Dermis blood vessel endothelial cell (primary cell): ENCODE results near the gene KIF17. TPM values are rescaled to one million over a fixed set of nuclear protein-coding genes. Genes with fewer than 3 reads are reported as not detected.

Source experiments
- DNase-seq: peaks from one replicate; pipeline ENCODE4 v3.0.0; 2010
- total RNA-seq: library from RNA; depleted of rRNA; stranded (reverse); fragments of >200 nt; gene quantifications from 2 replicates; pipeline ENCODE4 v1.2.3, GENCODE V29; 2014

Gene KIF17
- 32.3 and 39.5 TPM in 2 replicates for total RNA-seq

- DNase-seq = peak; percentile 81
Measured at GRCh38 chr1:20717452-20718342, at the start of gene KIF17. Gene KIF17, minus strand, starts transcription at chr1:20718007. Its CDS starts 301 bp downstream, at chr1:20717706.

DNA sequence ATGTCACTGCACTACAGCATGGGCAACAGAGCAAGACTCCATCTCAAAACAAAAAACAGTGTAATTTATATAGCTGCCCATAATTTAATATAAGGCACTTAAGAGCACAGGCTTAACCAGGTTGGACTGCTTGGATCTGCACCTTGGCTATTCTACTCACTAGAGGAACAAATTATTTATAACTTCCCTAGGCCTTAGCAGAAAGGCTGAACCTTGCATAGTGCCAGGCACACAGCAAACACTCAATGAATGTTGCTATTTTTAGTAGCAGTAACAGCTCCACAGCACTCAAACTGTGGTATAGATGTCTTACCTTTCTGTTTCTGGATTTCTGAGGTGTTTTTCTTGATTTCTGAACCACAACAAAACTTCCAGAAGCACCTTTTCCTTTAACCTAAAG is 49.5 kb upstream of the KIF17 start:
- no peak for DNase-seq

DNA sequence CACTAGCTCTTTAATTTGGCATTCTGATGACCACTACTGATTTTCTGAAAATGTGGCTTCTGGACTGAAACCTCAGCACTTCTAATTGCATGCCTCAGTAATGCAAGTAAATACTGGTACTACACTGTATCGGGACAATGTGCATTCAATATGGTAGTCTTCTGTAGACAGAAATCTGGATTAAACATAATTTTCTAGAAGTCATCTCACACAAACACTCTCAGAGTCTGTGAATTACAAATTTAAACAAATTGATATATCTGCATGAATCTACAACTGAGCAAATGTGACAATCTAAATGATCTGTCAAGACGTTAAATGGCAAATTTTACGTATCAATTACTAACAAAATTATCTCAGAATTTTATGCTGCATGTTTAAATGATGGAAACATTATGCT is 45.6 kb upstream of the KIF17 start:
- no peak for DNase-seq

GRCh38 chr1:20760322-20760721 is 42.5 kb upstream of the KIF17 start:
- DNase-seq = no peak

DNA sequence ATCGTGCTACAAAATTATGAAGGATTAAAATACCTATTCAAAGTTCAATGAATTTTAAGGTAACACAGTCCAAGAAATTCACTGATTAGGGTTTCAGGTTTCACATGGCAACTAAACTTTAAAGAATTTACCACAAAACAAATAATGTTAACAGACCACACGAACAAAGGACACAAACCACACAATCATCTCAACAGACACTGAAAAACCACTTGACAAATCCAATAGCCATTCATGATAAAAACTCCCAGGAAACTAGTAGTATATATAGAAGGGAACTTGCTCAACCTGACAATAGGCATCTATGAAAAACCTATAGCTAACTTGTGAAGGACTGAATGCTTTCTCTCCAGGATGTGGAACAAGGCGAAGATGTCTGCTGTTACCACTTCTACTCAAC is 35.8 kb upstream of the KIF17 start:
- no peak for DNase-seq

DNA sequence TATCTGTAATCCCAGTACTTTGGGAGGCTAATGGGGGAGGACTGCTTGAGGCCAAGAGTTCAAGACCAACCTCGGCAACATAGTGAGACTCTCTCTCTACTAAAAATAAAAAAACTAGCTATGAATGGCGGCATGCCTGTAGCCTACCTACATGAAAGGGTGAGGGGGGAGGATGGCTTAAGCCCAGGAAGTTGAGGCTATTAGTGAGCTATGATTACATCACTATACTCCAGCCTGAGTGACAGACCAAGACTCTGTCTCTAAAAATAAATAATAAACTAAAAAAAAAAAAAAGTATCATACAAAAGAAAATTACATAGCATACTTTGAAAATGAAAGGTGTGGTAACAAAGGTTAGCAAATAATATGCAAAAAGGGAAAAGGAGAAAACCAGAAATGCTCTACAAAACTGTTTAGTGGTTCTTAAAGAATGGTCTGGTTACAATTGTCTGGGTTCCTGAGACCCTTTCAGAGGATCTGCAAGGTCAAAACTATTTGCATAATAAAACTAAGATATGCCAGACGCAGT is 33.7 kb upstream of the KIF17 start:
- DNase-seq = no peak

- DNase-seq = no peak
Measured at GRCh38 chr1:20742671-20743070, 24.9 kb upstream of the KIF17 start.

DNA sequence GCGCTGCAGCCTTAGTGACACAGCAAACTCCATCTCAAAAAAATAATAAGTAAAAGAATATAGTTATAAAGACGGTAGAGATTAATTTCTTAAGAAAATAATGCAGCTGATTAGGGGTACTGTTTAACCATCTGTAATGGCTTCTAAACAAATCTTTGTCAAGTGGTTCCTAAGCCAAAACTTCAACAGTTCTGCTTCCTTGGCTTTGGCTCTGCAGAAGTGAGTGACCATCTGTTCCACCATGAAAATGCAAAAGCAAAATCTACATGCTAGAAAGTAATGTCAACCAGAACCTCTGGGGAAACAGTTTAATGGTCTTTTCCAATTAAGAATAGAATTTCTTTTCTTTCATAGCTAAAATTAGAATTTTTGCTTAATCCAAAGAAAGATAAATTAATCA is 23.0 kb upstream of the KIF17 start:
- no peak for DNase-seq

GRCh38 chr1:20739225-20739624 is 21.4 kb upstream of the KIF17 start:
- DNase-seq = no peak

DNA sequence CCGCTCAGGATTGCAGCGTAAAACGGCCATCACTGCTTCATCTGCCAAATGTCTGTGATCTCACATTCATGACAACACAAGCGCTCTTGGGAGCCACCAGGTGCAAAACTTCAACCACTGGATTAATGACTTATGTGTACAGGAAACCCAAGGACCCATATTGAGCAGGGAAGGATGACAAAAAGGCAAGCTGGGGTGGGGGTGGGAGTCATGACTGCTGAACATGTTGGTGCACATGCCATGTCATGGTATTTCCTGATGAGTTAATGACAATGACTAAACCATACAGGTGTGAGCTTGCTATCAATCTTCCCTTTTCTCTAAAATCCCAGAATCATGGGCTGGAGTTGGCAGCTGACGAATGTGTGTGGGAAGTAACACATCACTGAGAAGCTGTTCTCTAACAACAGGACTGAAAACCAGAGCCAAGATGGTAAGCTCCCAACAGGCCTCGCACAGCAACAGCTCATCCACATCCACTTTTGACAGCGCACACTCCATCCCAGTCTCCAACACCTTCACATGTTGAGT is 17.8 kb upstream of the KIF17 start:
- no peak for DNase-seq

GRCh38 chr1:20733360-20733975 is 15.7 kb upstream of the KIF17 start:
- DNase-seq = no peak

DNA sequence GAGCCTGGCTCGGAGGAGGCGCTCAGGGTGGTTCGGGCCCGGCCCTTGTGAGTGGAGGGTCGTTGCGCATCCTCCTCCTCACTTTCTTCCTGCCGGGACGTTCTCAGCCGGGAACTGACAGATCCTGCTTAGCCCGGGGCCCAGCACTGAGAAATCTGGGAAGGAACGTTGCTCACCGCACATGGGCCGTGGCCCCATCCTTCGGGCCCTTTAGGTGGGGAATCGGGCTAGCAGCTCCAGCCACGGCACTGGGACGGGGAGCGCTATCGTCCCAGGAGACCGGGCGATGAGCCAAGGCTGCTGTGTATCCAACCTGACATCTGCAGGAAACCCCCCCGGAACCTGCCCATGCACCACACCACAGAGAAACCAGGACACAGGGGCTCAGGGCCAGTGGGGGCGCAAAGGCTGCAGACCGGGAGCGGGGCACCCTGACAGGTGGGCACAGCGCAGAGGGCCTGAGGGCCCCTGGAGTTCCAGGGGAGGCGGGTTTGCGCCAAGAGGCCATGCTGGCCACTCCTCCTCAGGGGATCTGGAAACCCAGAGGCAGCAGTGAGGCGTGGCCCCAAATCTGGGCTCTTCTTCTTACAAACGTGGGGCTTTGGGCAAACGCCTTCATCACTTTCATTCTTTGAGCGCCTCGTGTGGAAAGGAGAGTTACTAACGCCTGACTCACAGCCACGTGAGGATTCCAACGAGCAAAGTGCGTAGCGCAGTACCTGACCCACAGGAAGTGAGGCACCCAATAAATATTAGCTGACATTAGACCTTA is 15.0 kb upstream of the KIF17 start, which contains the start of gene SH2D5:
SH2D5 (minus strand) TSS at position 116 of the 772 bp plus-strand sequence. CDS start 4,659 bp downstream, outside the sequence.
- DNase-seq = peak; percentile 93

- peak; percentile 62 for DNase-seq
Measured at GRCh38 chr1:20732071-20732587, 14.3 kb upstream of the KIF17 start.

DNA sequence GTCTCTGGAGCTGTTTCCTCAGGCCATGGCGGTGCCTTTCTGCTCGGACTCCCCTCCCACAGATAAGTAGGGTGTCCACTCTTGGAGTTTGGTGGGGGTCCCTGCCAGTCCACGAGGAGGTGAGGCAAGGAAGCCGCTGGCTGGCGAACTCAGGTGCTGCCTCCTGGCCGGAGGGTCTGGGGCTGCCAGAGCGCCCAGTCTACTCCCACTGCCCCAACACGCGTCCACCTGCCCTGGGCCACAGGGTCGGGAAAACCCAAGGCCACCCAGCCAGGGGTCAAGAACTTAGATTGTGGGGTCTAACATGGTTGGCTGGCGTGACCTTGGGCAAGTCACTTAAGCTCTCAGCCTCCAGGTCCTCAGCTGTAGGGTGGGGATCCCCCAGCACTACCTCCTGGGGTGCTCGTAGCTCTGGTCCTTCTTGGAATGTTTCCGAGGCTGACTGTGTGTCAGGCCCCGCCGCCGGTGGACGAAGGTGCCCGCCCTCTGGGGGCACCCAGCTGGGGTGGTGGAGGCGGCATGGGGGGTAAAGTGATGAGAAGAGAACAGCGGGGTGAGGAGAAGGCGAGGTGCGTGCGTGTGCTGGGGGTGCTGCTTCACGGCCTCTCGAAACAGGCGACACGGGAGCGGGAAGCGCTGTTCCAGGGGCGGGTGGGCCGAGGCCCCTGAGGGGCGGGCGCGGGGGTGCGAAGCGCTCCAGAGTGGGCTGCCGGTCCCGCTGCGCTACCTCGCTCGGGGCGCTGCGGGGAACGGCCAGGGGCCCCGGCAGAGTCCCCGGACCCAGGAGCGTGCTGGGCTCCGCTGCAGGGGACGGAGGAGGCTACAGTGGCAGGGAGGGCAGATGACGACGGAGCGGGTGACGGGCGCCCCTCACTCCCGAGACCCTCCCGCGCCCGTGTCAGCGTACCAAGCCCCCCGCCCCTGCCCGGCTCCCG is 13.5 kb upstream of the KIF17 start:
- DNase-seq = no peak

DNA sequence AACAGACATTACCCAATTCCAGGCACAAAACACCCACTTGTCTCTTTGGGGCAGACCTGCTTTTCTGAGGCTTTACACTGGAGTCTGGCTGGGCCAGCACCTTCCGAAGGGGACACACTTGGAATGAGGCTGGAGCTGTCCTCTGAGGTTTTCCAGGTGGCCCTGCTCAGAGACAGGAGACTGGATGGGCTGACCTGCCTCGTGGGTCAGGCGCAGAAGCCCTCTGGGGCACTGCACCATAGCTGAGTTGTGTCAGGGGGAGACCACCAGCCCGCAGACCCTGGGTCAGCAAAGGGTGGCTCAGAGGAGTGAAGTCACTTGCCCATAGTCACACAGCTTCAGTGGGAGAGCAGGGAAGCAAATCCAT is 12.9 kb upstream of the KIF17 start:
- DNase-seq = no peak

DNA sequence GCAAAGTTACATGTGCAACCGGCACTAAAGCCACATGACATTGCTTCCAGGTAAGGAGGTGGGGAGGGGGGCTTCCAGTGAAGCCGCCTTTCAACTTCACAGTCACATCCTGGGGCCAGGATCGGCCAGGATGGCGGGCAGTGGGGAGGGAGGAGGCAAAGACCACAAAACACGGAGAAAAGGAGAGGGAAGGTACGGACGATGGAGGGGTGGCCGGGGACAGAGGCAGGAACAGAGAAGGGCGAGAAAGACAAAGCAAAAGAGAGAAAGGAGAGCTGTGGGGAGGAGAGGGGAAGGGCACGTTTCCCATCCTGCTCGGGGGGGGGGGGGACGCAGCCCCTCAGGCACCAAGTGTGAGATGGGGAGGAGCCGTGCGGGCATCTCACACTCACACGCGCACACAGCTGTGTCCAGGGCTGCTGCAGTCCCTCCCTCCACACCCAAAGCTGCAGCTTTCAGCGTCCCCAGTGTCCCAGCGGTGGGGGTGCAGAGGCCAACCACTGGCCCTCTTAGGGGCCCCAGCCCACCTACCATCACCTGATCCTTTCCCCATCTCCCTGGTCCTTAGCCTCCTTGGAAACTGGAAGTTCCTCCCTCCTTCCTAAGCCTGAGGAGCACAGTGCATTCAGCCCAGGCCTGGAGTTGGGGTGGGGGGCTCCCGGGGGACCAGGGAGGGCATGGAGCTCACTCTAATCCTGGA is 12.3 kb upstream of the KIF17 start:
- no peak for DNase-seq

DNA sequence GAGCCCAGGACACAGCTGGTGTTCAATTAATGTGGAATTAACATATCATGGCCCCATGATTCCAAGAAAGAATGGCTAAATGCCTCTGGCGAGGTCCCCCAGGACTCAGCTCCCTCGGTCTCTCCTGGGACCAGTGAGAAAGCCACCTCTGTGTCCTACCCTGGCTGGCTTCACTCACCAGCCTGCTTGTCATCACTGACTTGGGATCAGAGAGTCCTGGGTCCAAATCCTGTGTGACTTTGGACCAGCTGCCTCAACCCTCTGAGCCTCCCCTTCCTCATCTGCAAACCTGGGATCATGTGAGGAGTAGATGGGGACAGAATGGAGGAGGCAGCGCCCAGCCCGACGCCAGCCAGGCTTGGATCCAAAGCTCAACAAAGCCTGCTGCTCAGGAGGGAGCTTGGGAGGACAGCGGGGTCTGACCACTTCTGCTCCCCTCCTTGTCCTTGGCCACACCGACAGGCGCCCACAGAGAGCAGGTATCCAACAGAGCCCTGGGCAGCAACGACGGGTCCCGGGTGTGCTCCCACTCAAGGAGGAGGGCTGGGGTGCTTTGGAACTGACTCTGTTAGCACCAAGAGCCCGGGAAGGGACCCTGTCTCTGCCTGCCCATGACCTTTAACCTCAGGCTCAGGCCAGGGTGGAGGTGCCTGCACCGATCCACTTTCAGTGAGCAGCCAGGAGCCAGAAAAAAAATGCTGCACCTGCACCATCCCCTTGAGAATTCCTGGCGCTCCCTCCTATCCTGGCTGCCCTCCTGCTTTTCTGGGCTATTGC is 11.5 kb upstream of the KIF17 start:
- DNase-seq = no peak

GRCh38 chr1:20728371-20729154 is 10.8 kb upstream of the KIF17 start:
- no peak for DNase-seq

DNA sequence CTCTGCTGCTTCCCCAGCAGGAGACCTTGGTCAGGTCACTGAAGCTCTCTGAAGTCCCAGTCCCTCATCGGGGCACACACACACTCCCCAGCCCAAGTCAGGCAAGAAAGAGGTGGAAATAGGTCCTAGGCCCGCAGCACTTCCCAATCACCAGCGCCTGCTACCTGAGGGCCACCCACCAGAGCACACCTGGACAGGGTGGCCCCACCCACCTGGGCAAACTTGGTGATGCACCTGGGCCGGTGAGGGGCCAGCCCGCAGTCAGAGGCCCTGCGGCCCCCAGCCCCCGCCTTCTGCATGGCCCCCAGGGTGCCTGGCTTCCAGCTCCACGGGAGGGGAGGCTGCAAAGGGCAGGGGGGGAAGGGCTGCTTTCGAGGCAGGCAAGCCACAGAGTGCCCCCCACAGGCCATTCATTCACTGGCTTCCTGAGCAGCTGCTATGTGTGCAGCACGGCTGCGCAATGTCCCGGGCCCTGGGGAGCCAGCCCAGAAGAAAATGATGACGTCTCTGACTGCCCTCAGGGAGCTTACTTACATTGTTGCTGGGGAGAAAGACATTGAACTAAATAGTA is 10.0 kb upstream of the KIF17 start:
- peak; percentile 27 for DNase-seq
